Astrocyte (in vitro differentiated cells and primary cell): ENCODE results near the gene MRTFB.

Experiments used
- EZH2 ChIP-seq: IDR thresholded peaks from 2 replicates; pipeline ENCODE4 v1.6.1; 2012; ENCODE audit warnings: mild to moderate bottlenecking, low read length, inconsistent platforms; ENCODE audit not compliant: insufficient read depth
- TF ChIP-seq, protein P1 (sequence below): IDR thresholded peaks from 2 replicates; pipeline ENCODE4 v1.5.1; 2011; ENCODE audit warnings: low read depth, mild to moderate bottlenecking, inconsistent platforms, low read length, moderate library complexity; ENCODE audit not compliant: insufficient read depth

DNA sequence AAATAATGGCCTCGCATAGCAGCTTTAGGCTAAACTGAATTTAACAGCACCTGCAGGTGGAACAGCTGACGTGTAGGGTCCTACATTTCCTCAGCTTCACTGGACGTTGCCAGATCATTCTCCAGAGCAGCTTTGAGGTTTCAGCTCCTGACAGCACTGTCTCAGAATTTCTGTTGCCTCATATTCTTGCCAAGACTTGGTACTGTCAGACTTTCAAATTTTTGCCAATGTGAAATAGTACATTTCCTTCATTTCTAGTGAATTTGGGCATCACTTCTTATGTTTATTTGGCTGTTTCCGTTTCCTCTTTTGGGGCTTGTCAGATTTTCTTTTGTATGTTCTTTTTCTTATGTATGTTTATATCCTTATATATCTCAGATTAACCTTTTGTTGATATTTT is 48.7 kb downstream of the MRTFB start:
- TF ChIP-seq, protein P1, sequence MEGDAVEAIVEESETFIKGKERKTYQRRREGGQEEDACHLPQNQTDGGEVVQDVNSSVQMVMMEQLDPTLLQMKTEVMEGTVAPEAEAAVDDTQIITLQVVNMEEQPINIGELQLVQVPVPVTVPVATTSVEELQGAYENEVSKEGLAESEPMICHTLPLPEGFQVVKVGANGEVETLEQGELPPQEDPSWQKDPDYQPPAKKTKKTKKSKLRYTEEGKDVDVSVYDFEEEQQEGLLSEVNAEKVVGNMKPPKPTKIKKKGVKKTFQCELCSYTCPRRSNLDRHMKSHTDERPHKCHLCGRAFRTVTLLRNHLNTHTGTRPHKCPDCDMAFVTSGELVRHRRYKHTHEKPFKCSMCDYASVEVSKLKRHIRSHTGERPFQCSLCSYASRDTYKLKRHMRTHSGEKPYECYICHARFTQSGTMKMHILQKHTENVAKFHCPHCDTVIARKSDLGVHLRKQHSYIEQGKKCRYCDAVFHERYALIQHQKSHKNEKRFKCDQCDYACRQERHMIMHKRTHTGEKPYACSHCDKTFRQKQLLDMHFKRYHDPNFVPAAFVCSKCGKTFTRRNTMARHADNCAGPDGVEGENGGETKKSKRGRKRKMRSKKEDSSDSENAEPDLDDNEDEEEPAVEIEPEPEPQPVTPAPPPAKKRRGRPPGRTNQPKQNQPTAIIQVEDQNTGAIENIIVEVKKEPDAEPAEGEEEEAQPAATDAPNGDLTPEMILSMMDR: no peak
- TF ChIP-seq EZH2: no peak
